NCI-H2196 treated with DMSO at 0.1 percent for 48 hours (cell line): ENCODE data around the gene PKD1.

ENCODE experiments used
- DNase-seq: peaks from one replicate; lab custom pipeline; 2025; ENCODE audit not compliant: unreplicated experiment; lab: John Stamatoyannopoulos, UW

Gene PKD1

DNA sequence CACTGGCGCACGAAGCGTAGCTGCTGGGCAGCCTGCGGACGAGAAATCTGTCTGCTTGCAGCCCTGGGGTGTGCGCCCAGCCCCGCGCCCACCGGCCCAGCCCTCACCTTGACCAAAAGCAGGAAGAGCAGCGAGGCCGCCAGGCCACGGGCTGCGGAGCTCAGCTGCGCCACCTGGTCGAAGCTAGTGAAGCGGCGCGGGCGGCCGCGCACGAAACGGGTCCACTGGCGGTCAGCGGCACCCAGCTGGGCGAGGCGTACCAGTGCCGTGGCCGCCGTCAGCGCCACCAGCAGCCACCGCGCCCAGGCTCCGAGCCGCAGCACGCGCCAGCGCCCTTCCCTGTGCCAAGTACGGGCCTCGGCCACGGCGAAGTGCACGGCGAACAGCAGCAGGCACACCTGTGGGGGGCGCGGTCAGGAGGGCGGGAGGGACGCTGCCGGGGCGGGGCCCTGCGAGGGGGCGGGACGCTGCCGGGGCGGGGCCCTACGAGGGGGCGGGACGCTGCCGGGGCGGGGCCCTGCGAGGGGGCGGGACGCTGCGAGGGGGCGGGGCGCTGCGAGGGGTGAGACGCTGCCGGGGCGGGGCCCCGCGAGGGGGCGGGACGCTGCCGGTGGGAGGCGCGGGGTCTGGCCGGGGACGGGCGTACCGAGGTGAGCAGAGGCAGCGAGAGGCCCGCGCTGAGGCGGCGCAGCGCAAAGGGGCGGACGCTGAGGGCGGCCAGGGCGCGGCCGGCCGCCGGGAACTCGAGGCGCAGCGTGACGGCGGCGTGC lies 44.7 kb downstream of the PKD1 start:
- DNase-seq, result peak; percentile 79

DNA sequence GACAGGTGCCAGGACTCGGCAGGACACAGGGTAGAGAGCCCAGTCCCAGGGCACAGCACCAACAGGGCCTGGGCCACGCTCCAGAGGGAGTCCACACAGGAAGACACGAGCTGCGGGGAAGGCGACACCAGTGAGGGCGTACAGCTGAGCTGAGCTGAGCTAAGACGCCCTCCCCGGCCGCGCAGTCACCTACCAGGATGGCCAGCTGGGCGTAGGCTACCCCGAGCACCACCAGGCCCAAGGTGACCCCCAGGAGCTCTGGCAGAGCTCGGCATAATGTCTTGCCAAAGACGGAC lies 45.3 kb downstream of the PKD1 start:
- DNase-seq, result no peak

DNA sequence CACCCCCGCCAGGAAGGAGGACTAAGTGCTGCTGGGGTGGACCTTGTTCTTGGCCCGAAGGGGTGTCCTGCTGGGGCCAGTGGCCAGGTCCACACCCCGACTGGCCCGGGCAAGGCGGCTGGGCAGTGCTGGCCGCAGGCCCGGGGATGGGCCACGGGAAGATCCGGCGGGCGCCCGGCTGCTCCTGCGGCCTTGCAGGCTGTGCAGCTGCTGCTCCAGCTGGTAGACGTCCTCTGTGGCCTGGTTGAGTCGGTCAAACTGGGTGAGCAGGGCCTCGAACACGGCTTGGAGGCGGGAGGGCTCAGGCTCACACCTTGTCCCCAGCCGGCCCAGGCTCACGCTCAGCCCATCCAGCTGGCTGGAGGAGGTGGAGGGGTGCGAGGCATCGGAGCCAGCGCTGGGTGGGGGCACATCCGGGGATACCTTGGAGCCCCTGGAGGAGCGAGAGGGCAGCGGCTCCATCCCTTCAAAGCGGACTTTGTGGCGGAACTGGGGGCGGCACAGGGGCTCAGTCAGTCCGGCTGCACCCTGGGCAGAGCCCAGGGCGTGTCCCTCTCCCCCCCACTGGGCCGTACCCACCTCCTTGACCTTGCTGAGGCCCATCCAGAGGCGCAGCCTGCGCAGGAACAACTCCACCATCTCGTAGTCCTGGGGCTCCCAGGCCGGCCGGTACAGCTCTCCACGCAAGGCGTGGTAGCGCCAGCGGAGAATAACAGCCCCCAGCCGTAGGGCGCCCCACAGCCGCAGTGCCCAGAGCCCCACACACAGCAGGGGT lies 45.8 kb downstream of the PKD1 start:
- DNase-seq, result no peak

DNA sequence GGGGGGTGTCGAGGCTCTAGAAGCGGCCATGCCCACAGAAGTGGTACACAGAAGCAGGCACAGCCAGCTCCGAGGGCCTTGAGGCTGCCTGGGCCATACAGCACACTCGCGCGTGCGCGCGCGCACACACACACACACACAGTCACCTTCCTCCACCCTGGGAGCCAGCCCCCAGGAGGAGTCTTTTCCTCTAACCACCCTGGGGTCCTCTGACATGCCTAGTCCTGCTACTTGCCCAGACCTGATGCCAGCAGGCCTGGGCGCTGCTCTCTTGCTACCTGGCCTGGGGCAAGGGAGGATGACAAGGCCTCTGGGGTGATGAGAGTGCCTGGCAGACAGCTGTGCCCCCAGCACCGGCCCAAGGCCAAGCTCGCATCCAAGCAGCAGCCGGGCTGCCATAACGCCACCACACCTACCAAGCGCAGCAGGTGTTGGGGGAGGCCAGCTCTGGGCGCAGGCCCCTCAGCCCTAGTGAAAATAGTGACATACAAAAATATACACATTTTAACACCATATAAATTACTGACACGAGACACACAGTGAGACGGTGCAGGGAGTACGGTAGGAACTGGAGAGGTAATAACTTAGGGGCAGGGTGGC lies 46.8 kb downstream of the PKD1 start:
- no peak for DNase-seq

GRCh38 chr16:2087748-2088631 lies 47.7 kb downstream of the PKD1 start:
- no peak for DNase-seq

GRCh38 chr16:2086812-2087747 lies 48.6 kb downstream of the PKD1 start:
- DNase-seq, result no peak

DNA sequence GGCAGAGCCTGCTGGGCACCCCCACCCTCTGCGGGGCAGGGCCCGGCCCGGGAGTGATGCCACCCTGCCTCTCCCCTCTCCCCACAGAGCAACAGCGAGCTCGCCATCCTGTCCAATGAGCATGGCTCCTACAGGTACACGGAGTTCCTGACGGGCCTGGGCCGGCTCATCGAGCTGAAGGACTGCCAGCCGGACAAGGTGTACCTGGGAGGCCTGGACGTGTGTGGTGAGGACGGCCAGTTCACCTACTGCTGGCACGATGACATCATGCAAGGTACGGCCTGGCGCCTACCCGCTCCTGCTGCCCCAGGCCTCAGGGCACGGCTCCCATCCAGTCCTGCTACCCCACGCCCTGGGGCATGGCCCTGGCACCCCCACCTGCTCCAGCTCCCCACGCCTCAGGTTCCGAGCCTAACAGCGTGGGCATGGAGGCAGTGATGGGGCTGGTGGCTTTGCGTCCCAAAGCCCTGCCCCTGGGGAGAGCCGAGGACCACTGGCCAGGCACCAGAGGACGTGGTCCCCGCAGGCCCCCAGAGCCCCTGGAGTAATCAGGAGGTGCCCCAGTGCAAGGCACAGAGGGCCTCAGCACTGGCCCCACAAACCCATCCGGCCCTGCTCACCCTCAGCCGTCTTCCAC lies 49.5 kb downstream of the PKD1 start:
- DNase-seq, result no peak

- no peak for DNase-seq
These were observed 50.0 kb downstream of the PKD1 start for GRCh38 chr16:2085669-2086068.

GRCh38 chr16:2084895-2085625 lies 50.6 kb downstream of the PKD1 start:
- DNase-seq, result no peak

GRCh38 chr16:2083876-2084780 lies 51.6 kb downstream of the PKD1 start:
- no peak for DNase-seq

DNA sequence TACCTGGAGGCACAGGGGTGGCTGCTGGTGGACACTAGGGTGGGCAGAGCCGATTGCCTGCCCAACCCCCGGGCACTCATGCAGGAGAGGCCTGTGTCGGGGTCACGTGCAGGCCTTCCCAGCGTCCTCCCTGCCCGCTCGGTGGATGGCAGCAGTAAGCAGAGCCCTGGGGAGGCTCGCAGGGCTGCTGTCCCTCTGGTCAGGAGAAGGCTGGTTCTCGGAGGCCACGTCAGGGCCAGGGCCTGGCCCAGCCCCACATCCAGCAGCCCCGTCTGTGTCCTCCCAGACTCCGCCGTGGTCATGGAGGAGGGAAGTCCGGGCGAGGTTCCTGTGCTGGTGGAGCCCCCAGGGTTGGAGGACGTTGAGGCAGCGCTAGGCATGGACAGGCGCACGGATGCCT lies 52.3 kb downstream of the PKD1 start:
- no peak for DNase-seq

DNA sequence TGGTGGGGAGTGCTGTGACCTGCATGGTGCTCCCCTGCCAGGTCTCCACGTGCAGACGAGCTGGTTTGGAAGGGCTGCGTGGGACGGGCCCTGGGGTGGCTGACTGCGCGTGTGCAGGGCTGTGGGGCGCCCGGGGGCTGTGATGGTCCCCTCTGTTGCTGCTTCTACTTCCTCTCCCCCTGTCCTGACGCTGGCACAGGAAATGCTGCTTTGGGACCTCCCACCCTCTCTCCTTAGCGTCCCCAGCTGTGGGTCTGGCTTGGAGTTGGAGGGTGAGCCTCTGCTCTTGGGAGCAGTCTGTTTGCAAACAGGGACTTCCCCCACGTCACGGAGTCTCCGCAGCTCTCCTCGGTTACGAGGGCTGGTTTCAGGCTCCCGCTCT lies 52.7 kb downstream of the PKD1 start:
- DNase-seq, result no peak

DNA sequence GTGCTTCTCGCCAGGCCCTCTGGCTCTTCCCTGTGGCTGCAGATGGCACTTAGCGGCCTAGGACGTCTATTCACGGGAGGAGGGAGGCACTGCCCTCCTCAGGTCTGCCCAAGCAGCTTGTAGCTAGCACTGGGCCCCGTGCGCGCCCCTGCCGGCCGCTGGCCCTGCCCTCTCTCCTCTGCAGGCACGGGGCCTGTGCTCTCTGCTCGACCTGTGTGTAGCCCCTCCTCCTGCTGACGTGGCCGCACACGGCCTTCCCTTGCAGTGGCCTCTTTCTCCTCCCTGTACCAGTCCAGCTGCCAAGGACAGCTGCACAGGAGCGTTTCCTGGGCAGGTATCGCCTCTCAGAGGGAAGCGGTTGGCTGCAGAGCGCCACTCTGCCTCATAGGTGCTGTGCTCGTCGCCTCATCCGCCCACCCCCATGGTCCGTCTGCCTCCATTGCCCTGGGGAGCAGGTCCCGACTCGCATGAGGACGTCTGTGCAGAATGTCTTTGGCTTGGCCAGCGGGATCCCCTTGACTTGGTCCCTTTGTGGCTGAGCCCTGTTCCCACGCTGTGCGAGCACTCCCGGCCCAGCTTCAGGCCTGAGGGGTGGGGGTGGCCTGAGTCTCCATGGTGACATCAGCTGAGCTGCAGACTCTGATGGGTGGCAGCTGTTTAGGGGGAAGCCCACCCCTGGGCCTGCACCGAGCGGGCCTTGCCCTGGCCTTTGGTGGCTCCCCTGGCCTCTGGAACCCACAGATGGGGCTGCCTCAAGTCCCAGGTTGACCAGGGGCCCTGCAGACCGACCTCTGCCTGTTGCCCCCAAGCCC lies 53.3 kb downstream of the PKD1 start:
- DNase-seq, result peak; percentile 97

- no peak for DNase-seq
These were observed 54.3 kb downstream of the PKD1 start for GRCh38 chr16:2081201-2082084.

GRCh38 chr16:2079991-2080390 lies 55.7 kb downstream of the PKD1 start:
- no peak for DNase-seq

GRCh38 chr16:2079311-2079800 lies 56.3 kb downstream of the PKD1 start:
- no peak for DNase-seq
